ENCODE data around the gene SLC35D2.
"Not testable (repeated sequence)": the region's sequence is repeated elsewhere in the genome, so short reads cannot be mapped to it uniquely, and the experiment has no call there.

Gene SLC35D2

GRCh38 chr9:96350866-96351265, 32.6 kb downstream of the SLC35D2 start:
- no peak for DNase-seq

- DNase-seq: no peak
Observed at GRCh38 chr9:96348261-96348660, 35.2 kb downstream of the SLC35D2 start.

GRCh38 chr9:96345551-96345950, 38.0 kb downstream of the SLC35D2 start:
- no peak for DNase-seq

- no peak for DNase-seq
Observed at GRCh38 chr9:96344458-96345180, 38.9 kb downstream of the SLC35D2 start.

GRCh38 chr9:96343515-96344360, 39.8 kb downstream of the SLC35D2 start:
- DNase-seq: no peak

- no peak for DNase-seq
Observed at GRCh38 chr9:96342571-96343245, 40.8 kb downstream of the SLC35D2 start.

- no peak for DNase-seq
Observed at GRCh38 chr9:96340707-96341106, 42.8 kb downstream of the SLC35D2 start.

- DNase-seq: no peak
Observed at GRCh38 chr9:96338299-96338698, 45.2 kb downstream of the SLC35D2 start.

- no peak for DNase-seq
Observed at GRCh38 chr9:96333958-96334357, 49.6 kb downstream of the SLC35D2 start.

- DNase-seq: no peak
Observed at GRCh38 chr9:96331236-96331947, 52.1 kb downstream of the SLC35D2 start.

- DNase-seq: no peak
Observed at GRCh38 chr9:96327694-96328352, 55.7 kb downstream of the SLC35D2 start.

GRCh38 chr9:96323169-96323568, 60.3 kb downstream of the SLC35D2 start:
- no peak for DNase-seq

- not testable (repeated sequence) for DNase-seq
Observed at GRCh38 chr9:96322736-96323135, 60.8 kb downstream of the SLC35D2 start.

GRCh38 chr9:96322210-96322609, 61.3 kb downstream of the SLC35D2 start:
- not testable (repeated sequence) for DNase-seq

GRCh38 chr9:96321515-96321914, 62.0 kb downstream of the SLC35D2 start:
- DNase-seq: no peak

- no peak for DNase-seq
Observed at GRCh38 chr9:96320749-96321280, 62.7 kb downstream of the SLC35D2 start.

- no peak for DNase-seq
Observed at GRCh38 chr9:96318921-96319565, 64.5 kb downstream of the SLC35D2 start.

GRCh38 chr9:96317335-96317980, 66.1 kb downstream of the SLC35D2 start:
- peak in 3 of 4 experiments; percentile 6 to 51 (median 29) for DNase-seq

- DNase-seq: no peak
Observed at GRCh38 chr9:96309850-96310249, 73.7 kb downstream of the SLC35D2 start.

GRCh38 chr9:96306958-96307357, 76.6 kb downstream of the SLC35D2 start:
- DNase-seq: not testable (repeated sequence)

GRCh38 chr9:96305171-96305570, 78.3 kb downstream of the SLC35D2 start:
- no peak for DNase-seq
